DND-41 (cell line): Measurements from ENCODE around the gene IL4R.

Experiments
- ATAC-seq: fragments of 200-7000 bp; cut with Tn5 transposase; 3 replicates; pipeline ENCODE4 v1.9.1; 2021; ENCODE audit warnings: low read depth; ENCODE audit not compliant: insufficient read depth
- DNase-seq: peaks from one replicate; pipeline ENCODE4 v3.0.0-alpha.2; 2020
- H2AFZ ChIP-seq: 2 replicates; pipeline ENCODE4 v1.6.0; 2012; ENCODE audit warnings: low read depth, low read length
- H3K27ac ChIP-seq: 2 replicates; pipeline ENCODE4 v1.5.1; 2012; ENCODE audit warnings: low read length, inconsistent platforms
- H3K27me3 ChIP-seq: fragments of 200-600 bp; sonication (generic); 2 replicates; pipeline ENCODE4 v1.6.0; 2012; ENCODE audit warnings: low read length, mild to moderate bottlenecking, inconsistent platforms; ENCODE audit not compliant: insufficient read depth, poor library complexity
- H3K36me3 ChIP-seq: 2 replicates; pipeline ENCODE4 v1.5.1; 2012; ENCODE audit warnings: low read length, inconsistent platforms; ENCODE audit not compliant: insufficient read depth
- H3K4me1 ChIP-seq: 2 replicates; pipeline ENCODE4 v1.5.1; 2012; ENCODE audit warnings: mild to moderate bottlenecking, low read length; ENCODE audit not compliant: insufficient read depth
- H3K4me2 ChIP-seq: 2 replicates; pipeline ENCODE4 v1.6.0; 2012; ENCODE audit warnings: mild to moderate bottlenecking, moderate library complexity, low read length, inconsistent platforms; ENCODE audit not compliant: insufficient read depth
- H3K4me3 ChIP-seq, 2 experiments: fragments of 200-600 bp in 1 of 2; shearing (Covaris generic) in 1 of 2; 2 replicates each; pipeline ENCODE4 v1.5.1; 2012 to 2016; ENCODE audit warnings: inconsistent platforms in 2 of 2, low read length in 2 of 2, mild to moderate bottlenecking in 2 of 2, low read depth in 1 of 2, moderate library complexity in 1 of 2
- H3K79me2 ChIP-seq: 2 replicates; pipeline ENCODE4 v1.6.0; 2012; ENCODE audit warnings: low read length, inconsistent platforms; ENCODE audit not compliant: insufficient read depth
- H3K9ac ChIP-seq: 2 replicates; pipeline ENCODE4 v1.6.0; 2012; ENCODE audit warnings: low read depth, mild to moderate bottlenecking, inconsistent platforms, low read length, moderate library complexity
- H3K9me3 ChIP-seq: 2 replicates; pipeline ENCODE4 v1.5.1; 2012; ENCODE audit warnings: low read length, moderate library complexity, mild to moderate bottlenecking, inconsistent platforms; ENCODE audit not compliant: insufficient read depth, severe bottlenecking
- H4K20me1 ChIP-seq: 2 replicates; pipeline ENCODE4 v1.6.0; 2012; ENCODE audit warnings: low read length; ENCODE audit not compliant: insufficient read depth
- EZH2 ChIP-seq: IDR thresholded peaks from 3 replicates; pipeline ENCODE4 v1.6.1; 2012; ENCODE audit warnings: borderline replicate concordance, low read depth, mild to moderate bottlenecking, moderate library complexity, low read length, inconsistent platforms; ENCODE audit not compliant: severe bottlenecking
- TF ChIP-seq, protein P1 (sequence below): IDR thresholded peaks from 2 replicates; pipeline ENCODE4 v1.5.1; 2012; ENCODE audit warnings: borderline replicate concordance, low read length, moderate library complexity, mild to moderate bottlenecking; ENCODE audit not compliant: poor library complexity, severe bottlenecking; ENCODE audit errors: extremely low read depth

IL4R gene

GRCh38 chr16:27383556-27384243 is 69.9 kb downstream of the IL4R start:
- H3K27me3 ChIP-seq, result no peaks in the 10 kb centered on the region

GRCh38 chr16:27384425-27384824 is 70.7 kb downstream of the IL4R start:
- Histone ChIP-seq H3K36me3 (no peaks in the 10 kb centered on the region), H3K79me2 (no peaks in the 10 kb centered on the region), H3K27me3 (no peaks in the 10 kb centered on the region), H2AFZ (no peak overlapping the region), H3K4me3 (no peak overlapping the region), H3K9me3 (no peaks in the 10 kb centered on the region), H3K9ac (no peak overlapping the region), H3K27ac (no peak overlapping the region), H4K20me1 (no peaks in the 10 kb centered on the region), H3K4me1 (no peaks in the 10 kb centered on the region), H3K4me2 (no peak overlapping the region)
- no peak for ATAC-seq
- no peak for DNase-seq
- TF ChIP-seq, protein P1, sequence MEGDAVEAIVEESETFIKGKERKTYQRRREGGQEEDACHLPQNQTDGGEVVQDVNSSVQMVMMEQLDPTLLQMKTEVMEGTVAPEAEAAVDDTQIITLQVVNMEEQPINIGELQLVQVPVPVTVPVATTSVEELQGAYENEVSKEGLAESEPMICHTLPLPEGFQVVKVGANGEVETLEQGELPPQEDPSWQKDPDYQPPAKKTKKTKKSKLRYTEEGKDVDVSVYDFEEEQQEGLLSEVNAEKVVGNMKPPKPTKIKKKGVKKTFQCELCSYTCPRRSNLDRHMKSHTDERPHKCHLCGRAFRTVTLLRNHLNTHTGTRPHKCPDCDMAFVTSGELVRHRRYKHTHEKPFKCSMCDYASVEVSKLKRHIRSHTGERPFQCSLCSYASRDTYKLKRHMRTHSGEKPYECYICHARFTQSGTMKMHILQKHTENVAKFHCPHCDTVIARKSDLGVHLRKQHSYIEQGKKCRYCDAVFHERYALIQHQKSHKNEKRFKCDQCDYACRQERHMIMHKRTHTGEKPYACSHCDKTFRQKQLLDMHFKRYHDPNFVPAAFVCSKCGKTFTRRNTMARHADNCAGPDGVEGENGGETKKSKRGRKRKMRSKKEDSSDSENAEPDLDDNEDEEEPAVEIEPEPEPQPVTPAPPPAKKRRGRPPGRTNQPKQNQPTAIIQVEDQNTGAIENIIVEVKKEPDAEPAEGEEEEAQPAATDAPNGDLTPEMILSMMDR, result no peak
- no peak for TF ChIP-seq EZH2

More at GRCh38 chr16:27383556-27384243, 69.9 kb downstream of the IL4R start:
- peaks cover 5% of the 10 kb centered on the region for H3K4me1 ChIP-seq
- no peaks in the 10 kb centered on the region for H3K9me3 ChIP-seq
- no peaks in the 10 kb centered on the region for H3K79me2 ChIP-seq
- TF ChIP-seq, protein P1, result no peak
- no peak for TF ChIP-seq EZH2
- no peaks in the 10 kb centered on the region for H3K36me3 ChIP-seq
- DNase-seq, result no peak
- no peak overlapping the region for H3K27ac ChIP-seq
- no peak for ATAC-seq
- no peak overlapping the region for H2AFZ ChIP-seq
- no peak overlapping the region for H3K9ac ChIP-seq
- H3K4me2 ChIP-seq, result no peak overlapping the region
- no peak overlapping the region for H3K4me3 ChIP-seq
- H4K20me1 ChIP-seq, result no peaks in the 10 kb centered on the region

DNA sequence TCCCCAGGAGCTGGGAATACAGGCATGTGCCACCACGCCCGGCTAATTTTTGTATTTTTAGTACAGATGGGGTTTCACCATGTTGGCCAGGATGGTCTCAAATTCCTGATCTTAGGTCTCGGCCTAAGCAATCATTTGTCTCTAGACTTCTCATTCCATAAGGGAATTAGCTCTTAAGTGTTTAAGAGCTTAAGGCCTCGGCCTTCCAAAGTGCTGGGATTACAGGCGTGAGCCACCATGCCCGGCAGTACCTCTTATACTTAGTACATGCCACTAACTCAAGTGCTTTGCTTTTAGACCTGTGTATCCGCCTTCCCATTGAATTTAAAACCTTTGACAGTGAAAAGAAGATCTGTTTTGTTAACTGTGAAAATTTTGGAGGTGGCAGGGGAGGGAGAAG is 71.6 kb downstream of the IL4R start:
- Histone ChIP-seq H3K79me2 (no peaks in the 10 kb centered on the region), H3K4me3 (no peak overlapping the region), H2AFZ (no peak overlapping the region), H3K4me2 (no peak overlapping the region), H3K27me3 (no peaks in the 10 kb centered on the region), H3K9ac (no peak overlapping the region), H3K9me3 (no peaks in the 10 kb centered on the region), H3K36me3 (no peaks in the 10 kb centered on the region), H3K4me1 (no peaks in the 10 kb centered on the region), H4K20me1 (no peaks in the 10 kb centered on the region), H3K27ac (no peak overlapping the region)
- TF ChIP-seq EZH2, result no peak
- TF ChIP-seq, protein P1, result no peak
- DNase-seq, result no peak
- ATAC-seq, result no peak

DNA sequence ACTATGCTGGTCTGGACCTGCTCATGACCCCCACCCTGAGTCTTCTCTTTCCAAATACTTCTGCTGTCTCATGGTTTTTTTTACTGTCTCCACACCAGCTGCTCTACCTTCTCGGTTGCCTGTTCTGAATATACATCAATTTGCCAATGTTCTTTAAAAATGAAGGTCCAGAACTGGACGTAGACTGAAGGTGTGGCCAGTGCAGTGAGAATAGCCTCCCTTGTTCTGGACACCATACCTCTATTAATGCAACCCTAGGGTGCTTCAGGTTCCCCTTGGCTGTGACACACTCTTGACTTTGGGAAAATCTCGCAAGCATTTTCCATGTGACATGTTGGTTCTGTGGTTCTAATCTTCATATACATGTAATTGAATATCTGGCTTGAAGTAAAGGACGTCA is 72.9 kb downstream of the IL4R start:
- no peak for ATAC-seq
- H3K36me3 ChIP-seq, result no peaks in the 10 kb centered on the region
- DNase-seq, result no peak

More for the DNA sequence above, 72.9 kb downstream of the IL4R start:
- no peak overlapping the region for H3K27ac ChIP-seq
- H3K27me3 ChIP-seq, result no peaks in the 10 kb centered on the region
- H4K20me1 ChIP-seq, result no peaks in the 10 kb centered on the region
- no peak overlapping the region for H2AFZ ChIP-seq
- no peak overlapping the region for H3K9ac ChIP-seq
- no peak overlapping the region for H3K4me2 ChIP-seq
- H3K79me2 ChIP-seq, result no peaks in the 10 kb centered on the region
- H3K9me3 ChIP-seq, result no peaks in the 10 kb centered on the region
- H3K4me1 ChIP-seq, result no peaks in the 10 kb centered on the region
- no peak overlapping the region for H3K4me3 ChIP-seq
- TF ChIP-seq, protein P1, result no peak
- TF ChIP-seq EZH2, result no peak
